ENCODE results near the gene SMOC1. TPM values are rescaled to one million over a fixed set of nuclear protein-coding genes. Genes with fewer than 3 reads are reported as not detected.
A peak's percentile ranks its signal among the peaks of the same experiment; 100 is the strongest.

SMOC1 gene
- total and polyA plus RNA-seq, 2 of the 8 experiments (the other 6 are each of a cell fraction or from before 2014, with no cell fraction given): 1.6 to 2.4 TPM

DNA sequence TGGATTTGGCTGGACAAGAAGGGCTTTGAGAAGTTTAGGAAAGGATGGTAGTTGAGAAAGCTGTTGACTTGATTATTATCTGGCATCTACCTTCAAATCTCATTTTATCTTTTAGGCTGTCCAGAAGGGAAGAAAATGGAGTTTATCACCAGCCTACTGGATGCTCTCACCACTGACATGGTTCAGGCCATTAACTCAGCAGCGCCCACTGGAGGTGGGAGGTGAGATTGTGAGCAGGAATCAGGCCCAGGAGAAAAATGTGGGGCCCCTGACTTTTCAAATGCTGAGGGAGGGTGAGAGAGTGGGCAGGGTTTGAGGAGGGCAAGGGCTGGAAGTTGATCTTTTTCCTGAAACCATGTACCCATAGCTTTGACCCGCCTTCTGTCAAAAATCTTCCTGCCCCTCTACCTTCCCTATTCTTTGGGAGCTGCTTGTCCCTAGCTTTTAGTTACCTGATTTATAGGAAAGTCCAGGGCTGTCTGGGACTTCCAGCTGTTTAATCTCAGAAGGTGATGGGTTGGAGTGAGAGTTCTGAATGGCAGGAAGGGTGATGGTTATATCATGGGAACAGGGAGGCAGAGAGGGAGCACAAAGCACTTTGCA lies 134.2 kb downstream of the SMOC1 start:
- H2BK120ac ChIP-seq (replicated peaks; ENCODE audit: low read depth, low read length): no peak overlapping the region
- H2BK12ac ChIP-seq (ENCODE audit: low read depth, low read length): no peak overlapping the region
- 0 out of 2 replicates have a peak overlapping the region, but pooled peaks have one; percentile 2 for H2BK20ac ChIP-seq (ENCODE audit: low read length)
- H3K79me2 ChIP-seq (ENCODE audit: control insufficient read depth in 1 of 2, insufficient read depth in 2 of 2, low read length in 2 of 2): no peaks in the 10 kb centered on the region
- no peak overlapping the region for H3K14ac ChIP-seq (ENCODE audit: insufficient read length)
- no peak overlapping the region for H4K91ac ChIP-seq (replicated peaks; ENCODE audit: insufficient read length, low read length)
- H4K8ac ChIP-seq (ENCODE audit: extremely low read depth, insufficient read depth, low read length): no peak overlapping the region
- POLR2A ChIA-PET (ENCODE audit: partially characterized antibody): no interaction called here
- FAIRE-seq (peak; percentile 70), DNase-seq (ENCODE audit: low read depth in 1 of 2, low spot score in 2 of 2) (peak; percentile 34 to 94)
- H3K23ac ChIP-seq (ENCODE audit: insufficient read length): no peak overlapping the region
- H3K18ac ChIP-seq (ENCODE audit: extremely low read depth, low read length): no peak overlapping the region
- 0 out of 2 replicates have a peak overlapping the region, but pooled peaks have one; percentile 36 for H2BK15ac ChIP-seq (ENCODE audit: low read length)
- TF ChIP-seq TAF7 (optimal IDR thresholded peaks at IDR 0.05; ENCODE audit: borderline replicate concordance, low read depth, low read length) (peak; percentile 45), SRF (IDR thresholded peaks at IDR 0.05; ENCODE audit: low read depth, low read length) (peak; percentile 24; the same call in 1 of the 2 replicates), RAD21 (IDR thresholded peaks at IDR 0.05 in 1 of 2, conservative IDR thresholded peaks at IDR 0.05 in 1 of 2; ENCODE audit: low read depth in 2 of 2, low read length in 2 of 2) (peak; percentile 77 to 87), SIN3A (conservative IDR thresholded peaks at IDR 0.05 in 1 of 2, IDR thresholded peaks at IDR 0.05 in 1 of 2; ENCODE audit: low read depth in 1 of 2, low read length in 2 of 2) (no peak), YY1 (IDR thresholded peaks at IDR 0.05; ENCODE audit: low read depth, low read length) (peak; percentile 78), CHD1 (IDR thresholded peaks at IDR 0.05; ENCODE audit: low read depth, low read length) (no peak), HDAC6 (IDR thresholded peaks at IDR 0.05; ENCODE audit: low read depth, low read length) (no peak), CREB1 (IDR thresholded peaks at IDR 0.05) (peak; percentile 17; the same call in 1 of the 2 replicates)
- TF ChIP-seq, protein P1, sequence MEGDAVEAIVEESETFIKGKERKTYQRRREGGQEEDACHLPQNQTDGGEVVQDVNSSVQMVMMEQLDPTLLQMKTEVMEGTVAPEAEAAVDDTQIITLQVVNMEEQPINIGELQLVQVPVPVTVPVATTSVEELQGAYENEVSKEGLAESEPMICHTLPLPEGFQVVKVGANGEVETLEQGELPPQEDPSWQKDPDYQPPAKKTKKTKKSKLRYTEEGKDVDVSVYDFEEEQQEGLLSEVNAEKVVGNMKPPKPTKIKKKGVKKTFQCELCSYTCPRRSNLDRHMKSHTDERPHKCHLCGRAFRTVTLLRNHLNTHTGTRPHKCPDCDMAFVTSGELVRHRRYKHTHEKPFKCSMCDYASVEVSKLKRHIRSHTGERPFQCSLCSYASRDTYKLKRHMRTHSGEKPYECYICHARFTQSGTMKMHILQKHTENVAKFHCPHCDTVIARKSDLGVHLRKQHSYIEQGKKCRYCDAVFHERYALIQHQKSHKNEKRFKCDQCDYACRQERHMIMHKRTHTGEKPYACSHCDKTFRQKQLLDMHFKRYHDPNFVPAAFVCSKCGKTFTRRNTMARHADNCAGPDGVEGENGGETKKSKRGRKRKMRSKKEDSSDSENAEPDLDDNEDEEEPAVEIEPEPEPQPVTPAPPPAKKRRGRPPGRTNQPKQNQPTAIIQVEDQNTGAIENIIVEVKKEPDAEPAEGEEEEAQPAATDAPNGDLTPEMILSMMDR (IDR thresholded peaks at IDR 0.05; ENCODE audit: control extremely low read depth in 1 of 3, insufficient read depth in 1 of 3, low read depth in 1 of 3, low read length in 3 of 3): peak; percentile 85 to 92 (median 89)
- CTCF ChIA-PET (ENCODE audit: partially characterized antibody): interaction anchor here (0.6 to 5.4 kb wide), 55 partner anchors 8 to 484 kb away, joined by 3 to 45 read pairs (median 4); partner anchors contain the start of gene SMOC1
- no peaks in the 10 kb centered on the region for H3K79me1 ChIP-seq (ENCODE audit: low read depth, low read length)
- H3K4me2 ChIP-seq (ENCODE audit: insufficient read depth in 1 of 2, low read depth in 2 of 2, low read length in 2 of 2): no peak overlapping the region
- no peaks in the 10 kb centered on the region for H3K36me3 ChIP-seq (ENCODE audit: control insufficient read depth in 2 of 4, insufficient read depth in 4 of 4, low read length in 3 of 4)
- peaks cover 0 to 8% (median 5%) of the 10 kb centered on the region in 4 experiments; a peak in 3 of 7 replicates for H3K4me1 ChIP-seq (replicated peaks in 1 of 4; ENCODE audit: control insufficient read depth in 3 of 4, insufficient read depth in 4 of 4, low read length in 3 of 4)
- no peaks in the 10 kb centered on the region for H3K9me3 ChIP-seq (ENCODE audit: insufficient read depth in 2 of 2, low read depth in 1 of 2, low read length in 1 of 2)
- H4K5ac ChIP-seq (ENCODE audit: insufficient read length, low read depth, low read length): no peak overlapping the region
- no peak overlapping the region for H3K4me3 ChIP-seq (ENCODE audit: extremely low read depth in 1 of 4, insufficient read depth in 2 of 4, low read depth in 3 of 4, low read length in 4 of 4)
- H4K20me1 ChIP-seq (replicated peaks in 1 of 2; ENCODE audit: control insufficient read depth in 1 of 2, insufficient read depth in 2 of 2, low read length in 2 of 2): no peaks in the 10 kb centered on the region
- no peak overlapping the region for H3K9ac ChIP-seq (replicated peaks in 1 of 4; ENCODE audit: extremely low read depth in 1 of 4, low read depth in 3 of 4, low read length in 3 of 4)
- no peak overlapping the region for H3K56ac ChIP-seq (replicated peaks; ENCODE audit: insufficient read length, low read depth, low read length)
- no peak overlapping the region for H2AK5ac ChIP-seq (ENCODE audit: low read depth, low read length)
- 15% methylated on average over 2 of the region's 2 CpGs; no CpG with 5 or more reads in 1 of the 2 experiments for WGBS, 2 experiments (ENCODE audit: extremely low coverage in 1 of 2, insufficient coverage in 1 of 2, insufficient read length in 1 of 2, insufficient replicate concordance in 2 of 2, low coverage in 1 of 2, low lambda C conversion rate in 2 of 2, missing lambda C conversion rate in 1 of 2)
- H3K27me3 ChIP-seq (replicated peaks in 1 of 4; ENCODE audit: control insufficient read depth in 3 of 4, extremely low read depth in 1 of 4, insufficient read depth in 3 of 4, low read length in 3 of 4): no peaks in the 10 kb centered on the region
- H2AFZ ChIP-seq (ENCODE audit: low read length): 0 out of 2 replicates have a peak overlapping the region, but pooled peaks have one; percentile 19
- H2BK5ac ChIP-seq (ENCODE audit: low read depth, low read length): no peak overlapping the region
- H3K23me2 ChIP-seq (ENCODE audit: low read depth, low read length): no peaks in the 10 kb centered on the region
- H3K4ac ChIP-seq (replicated peaks; ENCODE audit: insufficient read length, low read depth, low read length): no peak overlapping the region
- no peak overlapping the region for H3K27ac ChIP-seq (ENCODE audit: low read depth, low read length)

All from H1 (cell line).